Cardiac ventricle fibroblast (primary cell): ENCODE data around the gene MAP3K15. TPM values are rescaled to one million over a fixed set of nuclear protein-coding genes. Genes with fewer than 3 reads are reported as not detected.

Experiments
- total RNA-seq: library from RNA; depleted of rRNA; stranded (reverse); fragments of >200 nt; gene quantifications from 2 replicates; pipeline ENCODE4 v1.2.3, GENCODE V29; 2015

The MAP3K15 gene, protein sequence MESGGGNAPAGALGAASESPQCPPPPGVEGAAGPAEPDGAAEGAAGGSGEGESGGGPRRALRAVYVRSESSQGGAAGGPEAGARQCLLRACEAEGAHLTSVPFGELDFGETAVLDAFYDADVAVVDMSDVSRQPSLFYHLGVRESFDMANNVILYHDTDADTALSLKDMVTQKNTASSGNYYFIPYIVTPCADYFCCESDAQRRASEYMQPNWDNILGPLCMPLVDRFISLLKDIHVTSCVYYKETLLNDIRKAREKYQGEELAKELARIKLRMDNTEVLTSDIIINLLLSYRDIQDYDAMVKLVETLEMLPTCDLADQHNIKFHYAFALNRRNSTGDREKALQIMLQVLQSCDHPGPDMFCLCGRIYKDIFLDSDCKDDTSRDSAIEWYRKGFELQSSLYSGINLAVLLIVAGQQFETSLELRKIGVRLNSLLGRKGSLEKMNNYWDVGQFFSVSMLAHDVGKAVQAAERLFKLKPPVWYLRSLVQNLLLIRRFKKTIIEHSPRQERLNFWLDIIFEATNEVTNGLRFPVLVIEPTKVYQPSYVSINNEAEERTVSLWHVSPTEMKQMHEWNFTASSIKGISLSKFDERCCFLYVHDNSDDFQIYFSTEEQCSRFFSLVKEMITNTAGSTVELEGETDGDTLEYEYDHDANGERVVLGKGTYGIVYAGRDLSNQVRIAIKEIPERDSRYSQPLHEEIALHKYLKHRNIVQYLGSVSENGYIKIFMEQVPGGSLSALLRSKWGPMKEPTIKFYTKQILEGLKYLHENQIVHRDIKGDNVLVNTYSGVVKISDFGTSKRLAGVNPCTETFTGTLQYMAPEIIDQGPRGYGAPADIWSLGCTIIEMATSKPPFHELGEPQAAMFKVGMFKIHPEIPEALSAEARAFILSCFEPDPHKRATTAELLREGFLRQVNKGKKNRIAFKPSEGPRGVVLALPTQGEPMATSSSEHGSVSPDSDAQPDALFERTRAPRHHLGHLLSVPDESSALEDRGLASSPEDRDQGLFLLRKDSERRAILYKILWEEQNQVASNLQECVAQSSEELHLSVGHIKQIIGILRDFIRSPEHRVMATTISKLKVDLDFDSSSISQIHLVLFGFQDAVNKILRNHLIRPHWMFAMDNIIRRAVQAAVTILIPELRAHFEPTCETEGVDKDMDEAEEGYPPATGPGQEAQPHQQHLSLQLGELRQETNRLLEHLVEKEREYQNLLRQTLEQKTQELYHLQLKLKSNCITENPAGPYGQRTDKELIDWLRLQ (N-terminal part only)
- total RNA-seq: not detected in 2 replicates

DNA sequence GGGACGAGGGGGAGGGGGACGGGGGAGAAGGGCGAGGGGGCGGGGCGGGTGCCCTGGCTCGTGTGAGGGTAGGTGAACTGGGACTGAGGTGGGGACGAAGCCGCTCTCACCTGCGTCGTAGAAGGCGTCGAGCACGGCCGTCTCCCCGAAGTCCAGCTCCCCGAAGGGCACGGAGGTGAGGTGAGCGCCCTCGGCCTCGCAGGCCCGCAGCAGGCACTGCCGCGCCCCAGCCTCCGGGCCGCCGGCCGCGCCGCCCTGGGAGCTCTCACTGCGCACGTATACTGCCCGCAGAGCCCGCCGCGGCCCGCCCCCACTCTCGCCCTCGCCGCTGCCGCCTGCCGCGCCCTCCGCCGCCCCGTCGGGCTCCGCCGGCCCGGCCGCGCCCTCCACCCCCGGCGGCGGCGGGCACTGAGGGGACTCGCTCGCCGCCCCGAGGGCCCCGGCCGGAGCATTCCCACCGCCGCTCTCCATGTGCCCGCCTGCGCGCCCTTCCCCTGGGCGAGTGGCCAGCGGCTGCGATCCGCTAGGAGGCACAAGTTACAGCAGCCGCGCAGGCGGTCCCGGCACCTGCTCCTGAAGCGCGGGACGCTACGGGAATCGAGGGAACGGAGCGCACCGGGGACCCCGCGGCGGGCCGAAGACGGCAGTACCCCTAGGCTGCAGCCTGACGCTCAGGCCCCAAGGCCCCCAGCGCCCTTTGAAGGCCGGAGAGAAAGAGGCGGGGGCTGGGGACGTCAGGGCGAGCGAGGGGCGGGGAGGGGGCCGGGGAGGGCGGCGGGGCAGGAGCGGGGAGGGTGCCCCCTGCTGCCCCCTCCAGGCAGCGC, at the start of gene MAP3K15:
MAP3K15 (minus strand) TSS at position 718 of the 824 bp plus-strand sequence; CDS start at position 471, 247 bp downstream.

DNA sequence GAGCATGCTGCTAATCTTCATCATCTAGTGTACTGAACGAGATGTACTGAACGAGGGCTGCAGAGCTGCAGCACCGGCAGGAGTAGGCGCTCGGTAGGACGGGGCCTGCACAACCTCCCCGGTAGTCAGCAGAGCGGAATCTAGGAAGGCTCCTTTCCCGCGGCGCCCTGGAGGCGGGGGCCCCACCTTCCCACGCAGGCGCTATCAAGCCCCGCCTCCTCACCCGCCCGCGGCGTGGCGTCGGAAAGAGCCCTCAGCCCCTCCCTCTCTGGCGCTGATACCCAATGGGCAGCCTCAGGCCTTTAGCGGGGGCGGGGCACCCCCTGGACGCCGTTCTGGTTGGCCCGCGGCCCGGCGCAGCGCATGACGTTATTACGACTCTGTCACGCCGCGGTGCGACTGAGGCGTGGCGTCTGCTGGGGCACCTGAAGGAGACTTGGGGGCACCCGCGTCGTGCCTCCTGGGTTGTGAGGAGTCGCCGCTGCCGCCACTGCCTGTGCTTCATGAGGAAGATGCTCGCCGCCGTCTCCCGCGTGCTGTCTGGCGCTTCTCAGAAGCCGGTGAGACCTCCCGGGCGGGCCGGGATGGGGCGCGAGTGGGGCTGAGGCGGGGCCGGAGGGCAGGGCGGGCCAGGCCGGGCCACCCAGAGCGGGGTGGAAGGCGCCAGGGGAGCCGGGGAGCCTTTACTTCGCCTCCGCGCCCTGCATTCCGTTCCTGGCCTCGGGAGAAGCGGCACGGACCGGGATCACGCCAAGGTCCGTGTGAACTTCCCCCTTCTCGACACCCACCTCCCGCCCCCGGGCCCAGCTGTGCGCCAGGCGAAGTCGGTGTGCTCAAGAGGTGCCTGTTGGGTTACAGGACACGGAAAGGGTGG, 171.5 kb downstream of the MAP3K15 start, which contains the start of gene PDHA1:
PDHA1 (plus strand) TSS at position 393 of the 874 bp plus-strand sequence; CDS start at position 504, 111 bp downstream.

Other genes with a start within 250 kb of the MAP3K15 start
- 45.7 and 79.9 TPM in 2 replicates for gene PDHA1, start 171.6 kb downstream of the MAP3K15 start, total RNA-seq